LNCaP clone FGC (cell line): ENCODE measurements around the gene MGAT3.

Experiments
- DNase-seq: peaks from one replicate; pipeline ENCODE4 v3.0.0-alpha.2; 2011; ENCODE audit warnings: low read depth
- H3K4me3 ChIP-seq: 2 replicates; pipeline ENCODE4 v1.5.1; 2011; ENCODE audit warnings: mild to moderate bottlenecking, low read depth, low read length, control low read depth
- CTCF ChIP-seq: IDR thresholded peaks from 2 replicates; pipeline ENCODE4 v1.5.1; 2012; ENCODE audit warnings: mild to moderate bottlenecking; ENCODE audit not compliant: control insufficient read depth, insufficient read depth; ENCODE audit errors: extremely low read depth

The MGAT3 gene

GRCh38 chr22:39428597-39429071 is 28.2 kb upstream of the MGAT3 start:
- H3K4me3 ChIP-seq: no peak overlapping the region
- no peak for TF ChIP-seq CTCF
- no peak for DNase-seq

DNA sequence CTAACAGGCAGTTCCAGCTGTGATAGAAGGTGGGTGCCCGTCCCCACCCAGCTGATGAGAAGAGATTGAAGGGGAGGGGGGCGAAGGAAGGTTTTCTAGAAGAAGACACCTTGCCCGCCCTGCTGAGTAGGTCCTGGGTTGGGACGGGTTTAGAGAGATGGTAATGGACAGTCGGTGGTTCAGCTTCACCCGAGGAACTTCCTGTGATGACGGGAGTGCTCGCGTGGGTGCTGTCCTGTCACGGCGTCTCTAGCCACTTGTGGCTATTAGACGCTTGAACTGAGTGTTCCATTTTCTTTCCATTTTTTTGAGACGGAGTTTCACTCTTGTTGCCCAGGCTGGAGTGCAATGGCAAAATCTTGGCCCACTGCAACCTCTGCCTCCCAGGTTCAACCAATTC is 27.6 kb upstream of the MGAT3 start:
- no peak for TF ChIP-seq CTCF
- no peak for DNase-seq
- no peak overlapping the region for H3K4me3 ChIP-seq

- DNase-seq: no peak
- TF ChIP-seq CTCF: no peak
- H3K4me3 ChIP-seq: no peak overlapping the region
Measured at GRCh38 chr22:39429916-39430575, 26.8 kb upstream of the MGAT3 start.

- H3K4me3 ChIP-seq: no peak overlapping the region
- TF ChIP-seq CTCF: no peak
- no peak for DNase-seq
Measured at GRCh38 chr22:39430576-39431150, 26.1 kb upstream of the MGAT3 start.

- no peak overlapping the region for H3K4me3 ChIP-seq
- DNase-seq: no peak
- TF ChIP-seq CTCF: no peak
Measured at GRCh38 chr22:39431216-39431801, 25.5 kb upstream of the MGAT3 start.

- no peak overlapping the region for H3K4me3 ChIP-seq
- DNase-seq: no peak
- no peak for TF ChIP-seq CTCF
Measured at GRCh38 chr22:39431821-39432251, 25.0 kb upstream of the MGAT3 start.
